Stimulated activated CD4-positive, alpha-beta T cell treated with anti-CD3 and anti-CD28 coated beads, TNF-alpha, amount 100 ng/mL, for 4 hours (primary cell): ENCODE measurements around the gene OASL.
A peak's percentile ranks its signal among the peaks of the same experiment; 100 is the strongest.

Source experiments
- DNase-seq, 3 experiments: peaks; one replicate each; pipeline ENCODE4 v3.0.0-alpha.2; 2020; ENCODE audit warnings: low read depth in 3 of 3

The OASL gene

DNA sequence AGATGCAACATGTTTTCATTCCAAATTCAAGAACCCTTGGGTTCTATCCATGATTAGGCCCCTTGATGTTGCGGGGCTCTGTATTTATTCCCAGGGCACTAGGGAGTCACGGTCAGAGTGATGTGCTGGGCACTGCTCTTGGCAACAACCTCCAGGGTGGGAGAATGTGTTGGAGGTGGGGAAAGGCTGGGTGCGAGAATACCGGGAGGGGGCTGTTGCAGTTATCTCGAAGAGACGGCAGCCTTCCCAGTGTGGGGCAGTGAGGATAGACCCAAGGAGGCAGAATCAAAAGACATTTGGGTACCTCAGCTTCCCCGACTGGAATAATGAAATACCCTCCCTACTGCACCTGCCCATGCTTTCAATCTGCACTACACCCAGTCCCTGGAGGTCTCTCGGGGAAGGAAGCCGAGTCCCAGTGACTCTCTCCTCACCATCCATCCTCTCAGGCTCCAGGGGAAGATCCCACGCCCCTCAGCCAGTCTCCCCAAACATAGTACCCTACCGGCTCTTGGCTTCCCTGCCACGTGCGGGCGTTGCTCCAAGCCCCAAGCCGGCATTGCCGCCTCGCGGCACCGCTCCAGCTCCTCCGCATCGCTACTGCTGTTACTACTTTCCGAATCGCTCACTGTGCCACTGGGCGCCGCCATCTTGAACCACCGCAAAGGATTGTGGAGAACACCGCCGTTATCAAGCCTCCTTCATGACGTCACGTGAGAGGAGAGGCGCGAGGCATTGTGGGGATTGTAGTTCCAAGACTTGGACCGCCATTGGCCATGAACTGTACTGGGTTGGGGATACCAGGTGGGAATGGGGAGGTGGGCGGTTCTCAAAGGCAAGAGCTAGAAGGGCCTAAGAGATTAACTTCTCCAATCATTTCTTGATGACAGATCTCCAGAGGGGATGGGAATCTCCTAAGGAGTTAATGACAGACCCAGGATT is 22.9 kb downstream of the OASL start, which contains the start of gene C12orf43:
Gene C12orf43, minus strand, starts transcription at position 663 of the 942 bp plus-strand sequence. Its CDS starts 13 bp downstream, at position 650.
- DNase-seq: peak; percentile 80 to 86 (median 84)

DNA sequence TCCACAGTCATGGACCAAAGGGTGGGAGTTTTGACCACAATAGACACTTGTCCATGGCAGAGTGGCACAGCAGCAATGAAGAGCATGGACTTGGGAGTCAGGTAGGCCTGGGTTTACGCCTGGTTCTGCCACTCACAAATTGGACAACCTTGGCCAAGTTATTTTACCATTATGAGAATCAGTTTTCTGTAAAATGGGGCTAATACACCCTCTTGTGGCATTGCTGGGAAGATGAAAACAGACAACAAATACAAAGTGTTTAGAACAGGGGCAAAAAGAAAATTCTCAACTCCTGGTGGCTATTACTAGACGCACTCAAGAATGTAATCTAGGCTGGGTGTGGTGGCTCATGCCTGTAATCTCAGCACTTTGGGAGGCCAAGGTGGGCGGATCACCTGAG is 25.3 kb downstream of the OASL start:
- DNase-seq: no peak

DNA sequence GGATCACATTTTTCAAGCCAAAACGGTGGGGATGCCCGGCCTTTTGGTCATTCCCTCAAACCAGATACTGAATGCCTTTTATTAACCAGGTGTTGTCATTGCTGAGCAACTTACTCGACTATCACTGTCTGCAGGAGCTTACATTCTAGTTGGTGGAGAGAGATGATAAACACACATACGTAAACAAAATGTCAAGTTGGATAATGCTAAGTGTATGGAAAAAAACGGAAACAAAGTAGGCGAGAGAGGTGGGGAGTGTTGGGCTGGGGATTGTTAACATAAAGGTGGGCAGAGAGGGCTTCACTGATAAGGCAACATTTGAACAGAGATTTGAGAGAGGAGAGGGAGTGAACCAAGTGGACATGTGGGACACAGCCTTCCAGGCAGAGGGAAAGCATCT is 27.2 kb downstream of the OASL start:
- no peak for DNase-seq

DNA sequence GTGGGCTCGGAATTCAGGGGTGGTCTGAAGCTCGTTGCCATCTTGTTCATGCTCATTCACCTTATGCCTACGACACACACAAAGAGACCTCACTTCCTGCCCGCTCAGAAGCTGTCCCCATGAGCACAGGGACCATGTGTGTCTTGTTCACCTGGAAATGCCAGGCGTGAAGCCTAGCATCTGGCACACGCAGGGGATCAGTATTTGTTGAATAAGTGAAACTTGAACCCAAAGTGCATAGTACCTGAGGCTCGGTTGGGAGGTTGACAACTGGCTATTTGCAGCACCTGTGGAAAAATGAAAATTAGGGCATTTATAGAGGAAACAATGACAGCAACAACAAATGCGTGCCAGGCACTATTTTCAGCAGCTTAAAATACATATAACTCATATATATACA is 28.2 kb downstream of the OASL start:
- no peak for DNase-seq

DNA sequence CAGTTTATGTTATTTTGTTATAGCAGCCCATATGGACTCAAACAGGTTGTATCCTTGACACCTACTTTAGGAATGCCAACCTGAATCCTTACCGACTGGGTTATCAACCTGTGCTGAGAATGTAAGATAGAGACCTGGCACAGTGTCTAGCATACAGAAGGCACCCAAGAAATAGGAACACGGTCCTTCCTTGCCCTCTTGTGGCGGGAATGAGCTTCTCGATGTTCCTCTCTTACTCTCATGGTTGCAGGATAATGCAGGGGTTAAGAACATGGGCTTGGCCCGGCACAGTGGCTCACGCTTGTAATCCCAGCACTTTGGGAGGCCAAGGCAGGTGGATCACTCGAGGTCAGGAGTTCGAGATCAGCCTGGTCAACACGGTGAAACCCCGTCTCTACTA is 29.3 kb downstream of the OASL start:
- DNase-seq: no peak

DNA sequence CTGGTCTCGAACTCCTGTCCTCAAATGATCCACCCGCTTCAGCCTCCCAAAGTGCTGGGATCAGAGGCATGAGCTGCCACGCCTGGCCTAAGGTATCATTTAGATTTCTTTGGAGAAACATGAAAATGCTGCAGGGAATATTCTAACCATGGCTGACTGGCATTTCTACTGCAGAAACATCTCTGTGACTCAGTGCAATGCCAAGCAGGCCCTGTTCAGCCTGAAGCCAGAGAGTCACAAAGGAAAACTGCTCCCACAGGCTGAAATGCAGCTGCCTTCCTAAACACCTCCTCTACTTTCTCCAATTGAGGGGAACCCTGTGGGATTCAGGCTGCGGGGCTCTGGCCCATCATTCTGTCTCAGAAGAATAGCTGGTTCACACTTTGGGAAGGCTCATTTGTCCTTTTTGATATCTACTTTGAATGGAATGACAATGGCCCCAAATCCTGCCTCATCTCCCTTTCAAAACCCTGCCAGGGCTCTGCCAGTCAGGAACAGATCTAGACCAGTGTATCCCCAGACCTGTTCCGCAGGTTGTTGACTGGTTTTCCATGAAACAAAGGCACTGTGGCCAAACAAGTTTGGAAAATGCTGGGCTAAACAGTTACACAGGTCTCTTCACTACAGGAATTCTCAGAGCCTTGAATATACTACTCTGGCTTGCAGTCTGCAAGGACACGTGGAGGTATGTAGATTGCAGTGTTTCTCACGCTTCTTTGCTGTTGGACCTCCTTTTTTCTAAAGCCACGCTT is 30.5 kb downstream of the OASL start:
- no peak for DNase-seq

DNA sequence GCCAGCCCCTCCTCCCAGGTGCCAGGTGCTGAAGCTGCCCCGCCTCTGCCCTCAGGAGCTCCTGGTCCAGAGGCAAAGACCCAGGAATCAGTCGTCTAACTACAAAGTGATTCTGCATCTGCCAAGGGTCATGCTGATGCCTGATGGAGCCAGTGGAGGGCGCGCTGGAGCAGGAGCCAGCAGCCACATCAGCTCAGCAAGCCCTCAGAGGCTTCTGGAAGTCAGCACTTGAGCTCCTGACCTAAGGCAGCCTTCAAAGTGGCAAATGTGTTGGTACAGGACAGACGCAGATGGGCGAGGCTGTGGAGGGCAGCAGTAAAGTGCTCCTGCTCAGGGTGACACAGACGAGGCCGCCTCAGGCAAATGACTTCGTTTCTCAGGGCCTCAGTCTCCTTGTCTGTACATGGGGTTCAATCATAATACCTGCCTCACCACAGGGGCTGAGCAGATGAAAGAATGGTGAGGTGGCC is 33.7 kb downstream of the OASL start:
- DNase-seq: peak in 1 of 3 experiments; percentile 18

DNA sequence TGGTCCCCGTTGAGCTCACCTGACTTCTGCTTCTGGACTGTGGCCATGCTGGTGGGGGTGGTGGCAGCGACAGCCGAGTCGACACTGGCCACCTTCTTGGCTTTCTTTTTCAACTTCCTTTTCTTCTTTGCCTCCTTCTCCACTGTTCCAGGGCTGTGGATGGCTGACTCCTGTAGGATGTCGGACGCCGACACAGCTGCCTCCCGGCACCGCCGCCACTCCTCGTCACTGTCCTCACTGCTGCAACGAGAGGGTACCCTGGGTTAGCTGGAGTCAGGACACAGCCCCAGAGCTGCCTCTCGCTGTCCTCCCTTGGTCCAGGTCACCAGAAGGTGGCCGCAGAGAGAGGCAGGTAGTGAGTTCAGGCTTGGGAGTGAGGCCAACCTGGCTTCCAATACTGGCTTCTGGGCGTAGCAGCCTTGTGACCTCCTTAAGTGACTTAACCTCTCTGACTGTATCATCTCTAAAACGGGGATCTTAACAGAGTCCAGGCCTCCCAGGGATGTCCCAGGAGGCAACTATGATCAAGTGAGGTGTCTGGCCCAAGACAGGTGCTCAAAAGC is 34.7 kb downstream of the OASL start:
- no peak for DNase-seq

DNA sequence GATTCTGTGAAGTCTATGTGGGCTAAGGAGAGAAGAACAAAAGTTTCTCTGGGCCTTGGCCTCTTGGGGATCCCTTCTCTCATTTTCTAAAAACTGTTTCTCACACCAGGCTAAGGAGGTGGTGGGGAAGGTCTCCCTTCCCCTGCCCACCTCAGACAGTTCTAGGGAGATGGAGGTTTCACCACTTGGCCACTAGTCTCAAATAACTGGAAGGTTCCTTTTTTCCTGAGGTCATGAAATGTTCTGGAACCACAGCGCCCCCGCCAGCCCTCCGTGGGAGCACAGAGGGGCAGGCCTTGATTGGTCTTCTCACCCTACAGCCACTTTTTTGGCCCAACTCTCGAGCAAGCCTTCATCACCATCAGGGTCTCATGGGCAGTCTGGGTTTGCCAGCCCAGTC is 35.4 kb downstream of the OASL start:
- no peak for DNase-seq

DNA sequence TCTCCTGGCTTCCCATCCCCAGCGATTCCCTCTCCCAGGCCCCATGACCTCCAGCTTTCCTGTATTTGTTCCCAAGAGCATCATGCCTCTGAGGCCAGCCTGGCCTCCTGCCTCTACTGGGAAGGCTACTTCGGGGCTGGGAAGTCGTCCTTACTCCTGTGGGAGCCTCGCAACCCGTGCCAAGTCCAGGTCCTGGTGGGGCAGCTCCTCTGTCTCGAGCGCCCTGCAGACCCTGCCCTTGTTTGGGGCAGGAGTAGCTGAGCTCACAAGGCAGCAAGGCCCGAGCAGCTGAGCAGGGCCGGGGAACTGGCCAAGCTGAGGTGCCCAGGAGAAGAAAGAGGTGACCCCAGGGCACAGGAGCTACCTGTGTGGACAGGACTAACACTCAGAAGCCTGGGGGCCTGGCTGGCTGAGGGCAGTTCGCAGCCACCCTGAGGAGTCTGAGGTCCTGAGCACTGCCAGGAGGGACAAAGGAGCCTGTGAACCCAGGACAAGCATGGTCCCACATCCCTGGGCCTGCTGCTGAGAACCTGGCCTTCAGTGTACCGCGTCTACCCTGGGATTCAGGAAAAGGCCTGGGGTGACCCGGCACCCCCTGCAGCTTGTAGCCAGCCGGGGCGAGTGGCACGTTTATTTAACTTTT is 37.1 kb downstream of the OASL start:
- no peak for DNase-seq

DNA sequence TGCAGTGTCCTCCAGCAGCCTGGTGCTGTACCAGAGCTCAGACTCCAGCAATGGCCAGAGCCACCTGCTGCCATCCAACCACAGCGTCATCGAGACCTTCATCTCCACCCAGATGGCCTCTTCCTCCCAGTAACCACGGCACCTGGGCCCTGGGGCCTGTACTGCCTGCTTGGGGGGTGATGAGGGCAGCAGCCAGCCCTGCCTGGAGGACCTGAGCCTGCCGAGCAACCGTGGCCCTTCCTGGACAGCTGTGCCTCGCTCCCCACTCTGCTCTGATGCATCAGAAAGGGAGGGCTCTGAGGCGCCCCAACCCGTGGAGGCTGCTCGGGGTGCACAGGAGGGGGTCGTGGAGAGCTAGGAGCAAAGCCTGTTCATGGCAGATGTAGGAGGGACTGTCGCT is 38.0 kb downstream of the OASL start:
- no peak for DNase-seq

DNA sequence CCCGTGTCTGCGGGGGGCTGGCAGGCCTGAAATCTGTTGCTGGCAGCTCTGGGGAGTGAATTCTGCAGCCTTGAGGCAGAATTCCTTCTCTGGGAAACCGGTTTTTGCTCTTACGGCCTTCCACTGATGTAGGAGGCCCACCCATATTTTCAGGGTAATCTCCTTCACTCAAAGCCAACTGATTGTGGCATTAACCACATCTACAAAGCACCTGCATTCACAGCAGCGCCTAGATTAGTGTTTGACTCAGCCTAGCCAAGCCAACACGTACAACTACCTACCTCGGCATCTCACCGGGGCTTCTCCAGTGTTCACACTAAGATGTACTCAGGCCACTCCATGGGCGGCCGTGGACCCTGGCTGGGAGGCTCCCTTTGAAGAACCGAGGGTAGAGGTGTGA is 38.5 kb downstream of the OASL start:
- DNase-seq: no peak

DNA sequence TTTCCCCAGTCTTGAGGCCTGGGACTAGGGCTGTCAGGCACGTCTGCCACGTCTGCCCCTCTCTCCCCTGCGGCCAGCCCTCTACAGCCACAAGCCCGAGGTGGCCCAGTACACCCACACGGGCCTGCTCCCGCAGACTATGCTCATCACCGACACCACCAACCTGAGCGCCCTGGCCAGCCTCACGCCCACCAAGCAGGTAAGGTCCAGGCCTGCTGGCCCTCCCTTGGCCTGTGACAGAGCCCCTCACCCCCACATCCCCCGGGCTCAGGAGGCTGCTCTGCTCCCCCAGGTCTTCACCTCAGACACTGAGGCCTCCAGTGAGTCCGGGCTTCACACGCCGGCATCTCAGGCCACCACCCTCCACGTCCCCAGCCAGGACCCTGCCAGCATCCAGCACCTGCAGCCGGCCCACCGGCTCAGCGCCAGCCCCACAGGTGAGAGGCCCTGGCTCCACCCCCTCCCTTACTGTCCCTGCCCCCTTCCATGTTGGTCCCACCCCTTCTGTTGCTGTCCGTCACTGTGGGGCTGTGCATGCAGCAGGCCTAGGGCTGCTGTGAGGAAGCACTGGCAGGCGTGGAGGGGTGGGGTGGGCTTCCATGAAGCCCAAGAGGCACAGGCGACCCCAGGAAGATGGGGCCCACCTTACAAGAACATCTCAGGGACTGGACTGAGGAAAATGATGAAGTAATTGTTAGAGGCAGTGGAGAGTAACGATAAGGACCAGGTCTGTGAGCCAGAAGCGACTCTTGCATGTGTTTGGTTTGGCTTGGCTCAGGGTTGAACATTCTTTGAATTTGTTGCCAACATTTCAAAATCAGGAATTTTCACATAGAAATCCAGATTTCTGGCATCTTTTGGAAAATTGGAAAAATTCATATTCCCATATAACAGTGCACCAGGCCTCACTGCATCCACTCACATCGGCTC is 39.6 kb downstream of the OASL start:
- DNase-seq: no peak

DNA sequence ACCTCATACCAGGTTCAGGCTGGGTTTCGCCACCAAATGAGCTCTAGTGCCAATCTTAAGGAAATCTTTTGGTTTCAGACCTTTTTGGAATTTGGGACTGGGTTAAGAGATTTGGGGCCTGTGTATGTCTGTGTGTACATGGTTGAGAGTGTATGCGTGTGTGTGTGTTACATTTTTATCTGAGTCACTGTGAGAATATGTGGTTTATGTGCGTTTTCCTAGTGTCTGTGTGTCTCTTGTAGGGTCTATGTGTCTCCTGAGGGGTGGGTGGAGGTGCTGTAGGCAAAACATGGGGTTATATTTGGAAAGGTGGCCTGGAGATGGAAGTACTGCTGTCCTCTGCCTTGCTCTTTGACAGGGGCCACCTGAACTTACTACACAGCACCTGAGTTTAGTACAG is 40.6 kb downstream of the OASL start:
- no peak for DNase-seq

DNA sequence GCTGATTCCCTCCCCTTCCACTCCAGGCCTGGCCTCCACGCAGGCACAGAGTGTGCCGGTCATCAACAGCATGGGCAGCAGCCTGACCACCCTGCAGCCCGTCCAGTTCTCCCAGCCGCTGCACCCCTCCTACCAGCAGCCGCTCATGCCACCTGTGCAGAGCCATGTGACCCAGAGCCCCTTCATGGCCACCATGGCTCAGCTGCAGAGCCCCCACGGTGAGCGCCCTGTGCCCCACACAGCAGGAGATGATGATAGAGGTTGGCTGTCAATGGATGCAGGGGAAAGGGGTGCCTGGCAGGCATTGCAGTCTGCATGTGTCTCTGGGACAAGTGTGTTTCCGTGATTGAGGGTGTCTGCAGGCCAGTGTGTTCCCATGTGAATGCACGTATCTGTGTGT is 41.6 kb downstream of the OASL start:
- no peak for DNase-seq

DNA sequence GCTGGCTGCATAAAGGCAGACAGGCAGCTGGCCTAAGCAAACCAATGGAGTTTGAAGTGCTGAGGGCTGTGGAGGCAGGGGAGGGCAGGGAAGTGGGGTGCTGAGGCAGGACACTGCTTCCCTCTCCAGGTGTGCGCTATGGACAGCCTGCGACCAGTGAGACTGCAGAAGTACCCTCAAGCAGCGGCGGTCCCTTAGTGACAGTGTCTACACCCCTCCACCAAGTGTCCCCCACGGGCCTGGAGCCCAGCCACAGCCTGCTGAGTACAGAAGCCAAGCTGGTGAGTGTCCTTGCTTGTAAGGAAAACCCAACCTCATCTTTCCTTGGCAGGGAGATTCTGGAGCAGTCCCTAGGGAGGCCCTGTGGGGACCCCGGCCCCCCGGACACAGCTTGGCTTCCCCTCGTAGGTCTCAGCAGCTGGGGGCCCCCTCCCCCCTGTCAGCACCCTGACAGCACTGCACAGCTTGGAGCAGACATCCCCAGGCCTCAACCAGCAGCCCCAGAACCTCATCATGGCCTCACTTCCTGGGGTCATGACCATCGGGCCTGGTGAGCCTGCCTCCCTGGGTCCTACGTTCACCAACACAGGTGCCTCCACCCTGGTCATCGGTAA is 42.8 kb downstream of the OASL start:
- no peak for DNase-seq

DNA sequence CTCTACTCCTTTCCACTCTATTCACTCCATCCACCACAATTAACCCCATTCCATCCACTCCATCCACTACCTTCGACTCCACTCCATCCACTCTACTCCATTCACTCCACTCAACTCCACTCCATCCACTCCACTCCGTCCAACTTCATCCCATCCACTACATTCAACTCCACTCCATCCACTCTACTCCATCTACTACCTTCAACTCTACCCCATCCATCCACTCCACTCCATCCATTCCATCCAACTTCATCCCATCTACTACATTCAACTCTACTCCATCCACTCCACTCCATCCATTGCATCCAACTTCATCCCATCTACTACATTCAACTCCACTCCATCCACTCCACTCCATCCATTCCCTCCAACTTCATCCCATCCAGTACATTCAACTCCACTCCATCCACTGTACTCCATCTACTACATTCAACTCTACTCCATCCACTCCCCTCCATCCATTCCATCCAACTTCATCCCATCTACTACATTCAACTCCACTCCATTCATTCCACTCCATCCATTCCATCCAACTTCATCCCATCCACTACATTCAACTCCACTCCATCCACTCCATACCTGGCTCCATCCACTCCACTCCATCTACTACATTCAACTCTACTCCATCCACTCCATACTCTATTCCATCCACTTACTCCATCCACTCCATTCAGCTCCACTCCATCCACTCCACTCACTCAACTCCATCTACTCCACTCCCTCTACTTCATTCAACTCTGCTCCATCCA is 44.3 kb downstream of the OASL start:
- DNase-seq: no peak

DNA sequence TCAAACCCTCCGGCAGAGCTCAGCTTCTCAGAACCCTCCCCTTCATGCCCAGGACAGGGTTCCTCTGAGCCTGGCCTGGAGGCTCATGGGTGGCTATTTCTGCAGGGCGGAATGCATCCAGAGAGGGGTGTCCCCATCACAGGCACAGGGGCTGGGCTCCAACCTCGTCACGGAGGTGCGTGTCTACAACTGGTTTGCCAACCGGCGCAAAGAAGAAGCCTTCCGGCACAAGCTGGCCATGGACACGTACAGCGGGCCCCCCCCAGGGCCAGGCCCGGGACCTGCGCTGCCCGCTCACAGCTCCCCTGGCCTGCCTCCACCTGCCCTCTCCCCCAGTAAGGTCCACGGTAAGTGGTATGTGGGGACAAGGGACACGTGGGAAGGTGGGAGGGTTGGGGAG is 45.0 kb downstream of the OASL start:
- no peak for DNase-seq

DNA sequence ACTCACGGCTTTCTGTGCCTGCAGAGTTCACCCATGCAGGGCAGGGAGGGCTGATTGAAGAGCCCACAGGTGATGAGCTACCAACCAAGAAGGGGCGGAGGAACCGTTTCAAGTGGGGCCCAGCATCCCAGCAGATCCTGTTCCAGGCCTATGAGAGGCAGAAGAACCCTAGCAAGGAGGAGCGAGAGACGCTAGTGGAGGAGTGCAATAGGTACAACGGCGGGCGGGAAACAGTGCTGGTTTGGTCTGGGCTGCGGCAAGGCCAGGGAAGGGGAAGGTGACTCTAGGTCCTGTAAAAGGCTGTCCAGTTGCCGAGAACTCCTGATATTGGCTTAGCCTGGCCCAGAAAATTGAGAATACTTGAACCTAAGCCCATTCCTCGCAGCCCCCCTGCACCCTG is 45.5 kb downstream of the OASL start:
- DNase-seq: no peak

DNA sequence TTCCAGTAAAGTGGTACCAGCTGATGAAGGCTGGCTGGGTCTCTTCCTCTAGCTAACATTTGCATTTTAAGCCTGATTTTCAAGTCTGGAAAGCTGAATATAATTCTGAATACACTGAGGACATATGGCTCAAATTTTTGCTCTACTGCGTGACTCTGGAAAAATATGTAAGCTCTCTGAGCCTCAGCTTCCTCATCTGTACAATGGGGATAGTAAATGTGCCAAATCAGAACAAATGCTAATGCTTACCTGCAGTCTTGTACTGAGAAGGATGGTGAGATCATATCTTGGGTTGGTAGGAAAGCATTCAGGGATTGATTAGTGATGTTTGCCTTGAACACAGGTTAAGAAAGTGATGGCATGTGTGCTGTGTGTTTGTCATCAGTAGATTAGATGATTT is 46.1 kb downstream of the OASL start:
- no peak for DNase-seq
